ENCODE data around the gene CEBPG. TPM values are rescaled to one million over a fixed set of nuclear protein-coding genes. Genes with fewer than 3 reads are reported as not detected.

CEBPG gene
- total RNA-seq, 1 donor from 2014 or later, result 32.0 TPM

GRCh38 chr19:33350538-33351309 is 22.8 kb upstream of the CEBPG start:
- ChIA-PET POLR2A (no interaction called here), CTCF (no interaction called here)
- Mint-ChIP-seq H3K4me3 (no peak overlapping the region), H3K27ac (no peak overlapping the region), H3K36me3 (ENCODE audit: low read depth) (no peaks in the 10 kb centered on the region), H3K4me1 (no peaks in the 10 kb centered on the region), H3K27me3 (peaks cover 27% of the 10 kb centered on the region), H3K9me3 (peaks cover 4% of the 10 kb centered on the region)
- TF ChIP-seq CTCF (IDR thresholded peaks at IDR 0.05), result no peak
- ATAC-seq (ENCODE audit: low read depth) (no peak), DNase-seq (no peak)
- intact Hi-C loops (cut with micrococcal nuclease), result no loop called here

GRCh38 chr19:33355535-33355934 is 18.0 kb upstream of the CEBPG start:
- POLR2A ChIA-PET, result no interaction called here
- intact Hi-C loops (cut with micrococcal nuclease), result no loop called here
- no peak for TF ChIP-seq CTCF (IDR thresholded peaks at IDR 0.05)
- Mint-ChIP-seq H3K27ac (no peak overlapping the region), H3K27me3 (peaks cover 23% of the 10 kb centered on the region), H3K4me1 (no peaks in the 10 kb centered on the region), H3K4me3 (no peak overlapping the region), H3K36me3 (ENCODE audit: low read depth) (no peaks in the 10 kb centered on the region), H3K9me3 (peaks cover 9% of the 10 kb centered on the region)
- no peak for DNase-seq
- no peak for ATAC-seq (ENCODE audit: low read depth)
- CTCF ChIA-PET, result no interaction called here

GRCh38 chr19:33357556-33357955 is 16.0 kb upstream of the CEBPG start:
- peaks cover 9% of the 10 kb centered on the region for H3K9me3 Mint-ChIP-seq
- H3K4me3 Mint-ChIP-seq, result no peak overlapping the region
- H3K27ac Mint-ChIP-seq, result no peak overlapping the region
- POLR2A ChIA-PET, result no interaction called here
- DNase-seq (no peak), ATAC-seq (ENCODE audit: low read depth) (no peak)
- H3K36me3 Mint-ChIP-seq (ENCODE audit: low read depth), result no peaks in the 10 kb centered on the region
- CTCF ChIA-PET, result no interaction called here
- no peaks in the 10 kb centered on the region for H3K4me1 Mint-ChIP-seq
- intact Hi-C loops (cut with micrococcal nuclease), result no loop called here
- TF ChIP-seq CTCF (IDR thresholded peaks at IDR 0.05), result no peak
- H3K27me3 Mint-ChIP-seq, result peaks cover 32% of the 10 kb centered on the region

- DNase-seq (no peak), ATAC-seq (ENCODE audit: low read depth) (no peak)
- H3K4me3 Mint-ChIP-seq, result no peak overlapping the region
- ChIA-PET CTCF (no interaction called here), POLR2A (no interaction called here)
- H3K27me3 Mint-ChIP-seq, result peaks cover 34% of the 10 kb centered on the region
- no peaks in the 10 kb centered on the region for H3K36me3 Mint-ChIP-seq (ENCODE audit: low read depth)
- H3K9me3 Mint-ChIP-seq, result peaks cover 9% of the 10 kb centered on the region
- no peak overlapping the region for H3K27ac Mint-ChIP-seq
- intact Hi-C loops (cut with micrococcal nuclease), result no loop called here
- H3K4me1 Mint-ChIP-seq, result no peaks in the 10 kb centered on the region
- no peak for TF ChIP-seq CTCF (IDR thresholded peaks at IDR 0.05)
Observed at GRCh38 chr19:33358408-33358807, 15.1 kb upstream of the CEBPG start.

- POLR2A ChIA-PET, result no interaction called here
- H3K4me3 Mint-ChIP-seq, result no peak overlapping the region
- CTCF ChIA-PET, result no interaction called here
- H3K27me3 Mint-ChIP-seq, result peaks cover 37% of the 10 kb centered on the region
- no peak for DNase-seq
- H3K36me3 Mint-ChIP-seq (ENCODE audit: low read depth), result no peaks in the 10 kb centered on the region
- intact Hi-C loops (cut with micrococcal nuclease), result no loop called here
- ATAC-seq (ENCODE audit: low read depth), result no peak
- TF ChIP-seq CTCF (IDR thresholded peaks at IDR 0.05), result no peak
- H3K9me3 Mint-ChIP-seq, result peaks cover 9% of the 10 kb centered on the region
- no peak overlapping the region for H3K27ac Mint-ChIP-seq
- H3K4me1 Mint-ChIP-seq, result no peaks in the 10 kb centered on the region
Observed at GRCh38 chr19:33359581-33359980, 13.9 kb upstream of the CEBPG start.

Data from activated B cell treated with CpG ODN at 0.5 μM for 24 hours (primary cell).